ENCODE measurements around the gene MEGF11.
A peak's percentile ranks its signal among the peaks of the same experiment; 100 is the strongest.

Gene MEGF11

DNA sequence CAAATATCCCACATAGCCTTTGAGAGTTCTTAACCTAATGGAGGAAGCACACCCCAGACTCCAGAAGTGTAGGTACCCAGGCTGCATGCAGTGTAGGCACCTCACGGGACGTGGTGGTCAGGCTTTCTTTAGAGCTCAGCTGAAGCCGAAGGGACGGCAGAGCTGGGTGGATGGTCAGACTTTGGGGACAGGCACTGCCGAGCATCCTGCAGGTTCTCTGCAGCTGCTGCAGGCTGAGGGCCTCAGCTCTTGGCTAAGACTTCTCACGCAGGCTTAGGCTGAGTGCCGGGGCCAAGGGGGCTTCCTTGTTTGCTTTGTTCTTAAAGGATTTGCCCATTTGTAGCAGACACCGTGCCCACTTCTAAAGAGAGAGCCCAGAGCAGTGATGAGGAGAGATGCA lies 207.2 kb downstream of the MEGF11 start:
- DNase-seq = no peak

DNA sequence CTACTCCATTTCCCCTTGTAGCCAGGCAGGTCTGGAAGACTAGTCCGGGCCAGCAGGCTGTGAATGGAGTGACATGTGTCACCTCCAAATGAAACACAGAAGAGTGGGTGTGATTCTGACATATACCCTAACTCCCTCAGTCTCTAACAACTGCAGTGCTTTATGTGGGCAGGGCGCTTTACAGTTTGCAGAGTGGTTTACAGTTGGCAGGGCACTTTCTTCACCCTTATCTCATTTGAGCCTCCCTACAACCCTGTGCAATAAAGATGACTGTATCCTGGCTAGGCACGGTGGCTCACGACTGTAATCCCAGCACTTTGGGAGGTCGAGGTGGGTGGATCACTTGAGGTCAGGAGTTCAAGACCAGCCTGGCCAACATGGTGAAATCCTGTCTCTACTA lies 208.0 kb downstream of the MEGF11 start:
- no peak for DNase-seq

DNA sequence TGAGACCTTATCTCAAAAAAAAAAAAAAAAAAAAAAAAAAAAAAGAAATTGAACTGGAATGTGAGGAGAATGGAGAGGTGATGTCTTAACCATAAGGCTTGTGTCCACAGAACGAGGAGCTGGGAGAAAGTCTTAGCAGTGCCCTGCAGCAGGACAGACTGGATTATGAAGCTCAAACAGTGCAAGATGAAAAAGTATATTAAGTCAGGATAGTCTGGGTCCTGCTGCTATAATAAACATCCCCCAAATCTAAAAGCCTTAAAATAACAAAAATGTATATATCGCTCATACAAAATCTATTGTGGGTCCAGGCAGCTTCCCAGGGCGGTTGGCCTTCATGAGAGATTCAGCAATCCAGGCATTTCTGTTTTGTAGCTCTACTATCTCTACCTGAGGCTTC lies 208.7 kb downstream of the MEGF11 start:
- no peak for DNase-seq

DNA sequence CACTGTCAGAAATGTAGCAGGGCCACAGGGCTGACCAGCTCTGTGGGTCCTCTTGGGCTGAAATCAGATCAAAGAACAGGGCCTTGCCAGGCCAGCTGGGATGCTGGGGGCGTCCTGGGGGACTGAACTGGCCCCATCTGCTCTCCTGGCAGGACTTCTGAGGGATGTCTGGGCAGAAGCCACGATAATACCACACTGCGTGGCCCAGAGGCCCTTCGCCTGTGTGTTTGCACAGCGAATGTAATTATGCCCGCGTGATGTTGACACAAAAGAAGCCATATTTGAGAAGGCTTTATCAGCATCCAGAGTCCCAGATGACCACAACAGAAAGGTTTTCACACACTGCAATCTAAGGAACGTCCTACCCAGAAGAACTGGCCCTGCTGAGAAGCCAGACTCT lies 210.3 kb downstream of the MEGF11 start:
- DNase-seq = peak; percentile 5

DNA sequence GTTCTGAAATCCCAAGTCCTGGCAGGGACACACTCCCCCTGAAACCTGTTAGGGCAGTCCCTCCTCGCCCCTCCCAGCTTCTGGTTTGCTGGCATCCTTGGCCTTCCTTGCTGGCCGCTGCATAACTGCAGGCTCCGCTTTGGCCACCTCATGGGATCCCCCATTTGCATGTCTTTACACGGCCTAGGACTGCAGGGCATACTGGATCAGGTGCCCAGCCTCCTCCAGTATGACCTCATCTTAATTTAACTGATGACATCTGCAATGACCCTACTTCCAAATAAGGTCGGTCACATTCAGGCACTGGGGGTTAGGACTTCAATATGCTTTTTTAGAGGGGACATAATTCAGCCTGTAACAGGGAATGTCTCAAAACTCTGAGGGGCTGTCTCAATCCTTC lies 210.9 kb downstream of the MEGF11 start:
- DNase-seq = no peak

DNA sequence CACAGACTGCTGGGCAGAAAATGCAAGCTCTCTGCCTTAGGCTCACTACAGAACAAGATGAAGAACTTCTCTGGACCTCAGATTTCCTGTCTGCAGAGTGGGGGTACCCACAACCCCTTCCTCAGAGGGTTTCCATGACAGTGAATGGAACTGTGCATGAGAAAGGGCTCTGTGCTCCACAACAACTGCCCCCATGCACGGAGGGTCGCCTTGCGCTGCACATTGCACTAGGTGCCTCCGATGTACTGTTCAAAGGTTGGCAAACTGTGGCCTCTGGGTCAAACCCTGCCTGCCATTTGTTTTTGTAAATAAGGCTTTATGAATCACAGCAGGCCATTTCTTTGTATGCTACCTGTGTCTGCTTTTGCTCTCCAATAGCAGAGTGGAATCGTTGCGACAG lies 212.3 kb downstream of the MEGF11 start:
- DNase-seq = no peak

DNA sequence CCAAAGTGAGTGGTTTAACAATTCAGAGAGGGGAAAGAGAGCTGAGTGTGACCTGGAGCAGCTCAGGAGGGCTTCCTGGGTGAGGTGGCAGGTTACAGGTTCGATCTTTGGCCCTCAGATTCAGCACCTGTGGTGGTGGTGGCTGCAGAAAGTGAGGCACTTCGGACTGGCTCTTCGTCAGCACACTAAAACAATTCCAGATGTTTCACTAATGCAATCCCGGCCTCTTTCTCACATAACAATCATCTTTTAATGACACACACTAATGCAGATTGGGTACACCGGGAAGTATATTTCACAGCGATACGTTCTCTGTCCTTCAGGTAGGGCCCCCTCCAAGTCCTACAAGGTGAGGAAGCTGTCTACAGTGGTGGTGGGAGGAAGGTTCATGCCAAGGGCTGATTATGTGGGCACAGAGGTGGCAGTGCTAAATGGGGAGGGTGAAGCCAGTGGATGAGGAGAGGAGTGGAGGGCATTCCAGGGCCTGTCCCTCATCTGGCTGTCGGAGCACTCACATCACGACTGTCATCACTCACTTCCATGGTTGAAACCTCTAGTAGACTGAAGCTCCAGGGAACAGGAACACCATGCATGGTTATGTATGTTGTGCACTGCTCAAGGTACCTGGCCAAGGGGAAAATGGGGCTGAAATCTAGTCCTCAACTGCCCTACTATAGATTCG lies 213.2 kb downstream of the MEGF11 start:
- no peak for DNase-seq

DNA sequence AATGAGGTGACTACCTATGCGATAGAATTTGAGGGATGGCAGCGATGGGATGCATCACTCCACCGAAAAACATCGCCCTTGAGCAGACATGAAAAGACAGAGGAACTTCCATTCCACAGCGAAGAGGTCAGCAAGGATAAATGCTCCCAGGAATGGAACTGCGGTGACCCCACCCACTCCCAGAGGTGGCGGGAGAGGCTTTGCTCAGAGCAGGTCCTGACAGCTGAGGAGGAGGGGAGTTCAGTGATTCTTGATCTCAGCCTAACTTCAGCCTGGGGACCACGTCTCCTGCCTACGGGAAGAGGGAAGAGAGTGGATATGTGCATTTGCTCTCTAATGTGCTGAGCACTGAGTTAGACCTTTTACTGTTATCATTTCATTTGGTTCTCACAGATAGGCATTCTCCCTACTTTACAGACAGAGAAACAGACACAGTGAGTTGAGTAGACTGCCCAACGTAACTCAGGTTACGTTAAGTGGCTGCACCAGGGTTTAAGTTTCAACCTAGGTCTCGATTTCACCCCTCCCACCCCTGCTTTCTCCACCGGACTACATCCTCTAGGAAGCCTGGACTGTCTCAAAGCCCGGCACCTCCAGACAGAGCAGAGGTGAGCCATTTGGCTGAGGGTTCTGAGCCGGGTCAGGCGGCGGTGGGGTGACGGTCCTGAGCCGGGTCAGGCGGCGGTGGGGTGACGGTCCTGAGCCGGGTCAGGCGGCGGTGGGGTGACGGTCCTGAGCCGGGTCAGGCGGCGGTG lies 214.3 kb downstream of the MEGF11 start:
- no peak for DNase-seq

DNA sequence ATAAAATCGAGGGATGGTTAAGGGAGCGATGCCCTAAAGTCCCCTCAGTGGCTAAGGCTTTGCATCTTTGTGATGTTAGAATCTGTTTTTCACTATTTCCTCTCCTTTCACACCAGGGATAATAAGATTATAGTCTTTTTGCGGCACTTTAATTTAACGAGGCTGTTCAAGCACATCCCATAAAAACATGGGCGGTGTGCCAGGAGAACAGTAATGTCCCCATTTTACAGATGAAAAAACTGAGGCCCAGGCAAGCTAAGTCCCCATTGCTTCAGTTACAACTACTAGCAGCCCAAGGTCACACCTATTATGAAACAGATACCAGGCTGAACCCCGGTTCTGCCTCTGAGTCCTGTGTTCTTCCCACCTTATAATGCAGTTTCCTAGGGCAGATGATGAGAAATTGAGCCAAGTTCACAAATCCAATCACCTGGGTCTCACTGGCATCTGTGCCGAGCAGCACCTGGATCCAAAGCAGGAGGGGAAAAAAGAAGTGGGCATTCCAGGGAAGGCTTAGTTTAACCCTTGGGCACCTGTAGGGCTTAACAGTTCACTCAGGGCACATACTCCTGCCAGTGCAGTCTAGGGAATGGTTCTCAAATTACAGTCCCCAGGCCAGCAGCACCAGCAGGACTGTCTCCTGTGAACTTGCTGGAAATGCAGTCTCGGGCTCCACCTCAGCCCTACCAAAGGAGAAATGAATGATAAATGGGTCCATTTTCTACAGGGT lies 215.0 kb downstream of the MEGF11 start:
- DNase-seq = peak; percentile 19

DNA sequence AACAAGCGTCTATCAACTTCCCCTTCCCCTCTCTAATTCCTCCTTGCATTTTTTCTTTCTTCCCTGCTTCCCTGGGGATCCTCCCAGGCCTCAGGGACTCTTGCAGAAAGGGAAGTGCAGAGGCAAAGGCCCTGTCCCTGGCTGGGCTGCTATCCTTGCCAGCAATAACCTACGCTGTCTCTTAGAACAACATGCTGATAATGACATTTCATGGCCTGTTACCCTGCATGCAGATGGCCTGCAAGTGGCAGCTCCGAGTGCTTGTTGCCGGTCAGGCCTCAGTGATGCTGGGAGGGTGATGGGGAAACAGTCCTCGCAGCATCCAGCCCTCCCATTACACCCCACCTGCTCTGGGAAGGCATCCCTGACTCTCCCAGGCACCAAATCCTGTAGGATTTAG lies 216.7 kb downstream of the MEGF11 start:
- no peak for DNase-seq

DNA sequence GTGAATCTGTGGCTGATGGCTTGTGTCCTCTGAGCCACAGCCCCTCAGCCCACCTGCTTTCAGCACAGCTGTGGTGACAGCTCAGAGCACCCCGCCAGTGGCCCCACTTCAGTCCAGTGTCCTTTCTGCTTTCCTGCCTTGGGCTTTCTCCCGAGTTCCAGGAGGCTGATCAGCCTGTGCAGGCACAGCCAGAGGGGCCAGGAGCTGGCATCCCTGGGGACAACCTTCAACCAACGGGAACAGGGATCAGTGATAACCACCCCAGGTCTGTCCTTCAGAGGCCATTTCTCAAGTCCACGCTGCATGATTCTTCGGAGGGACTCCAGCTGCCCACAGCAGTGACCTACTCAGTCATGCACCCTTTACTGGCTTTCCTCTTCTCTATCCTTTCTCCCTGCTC lies 217.6 kb downstream of the MEGF11 start:
- DNase-seq = no peak

DNA sequence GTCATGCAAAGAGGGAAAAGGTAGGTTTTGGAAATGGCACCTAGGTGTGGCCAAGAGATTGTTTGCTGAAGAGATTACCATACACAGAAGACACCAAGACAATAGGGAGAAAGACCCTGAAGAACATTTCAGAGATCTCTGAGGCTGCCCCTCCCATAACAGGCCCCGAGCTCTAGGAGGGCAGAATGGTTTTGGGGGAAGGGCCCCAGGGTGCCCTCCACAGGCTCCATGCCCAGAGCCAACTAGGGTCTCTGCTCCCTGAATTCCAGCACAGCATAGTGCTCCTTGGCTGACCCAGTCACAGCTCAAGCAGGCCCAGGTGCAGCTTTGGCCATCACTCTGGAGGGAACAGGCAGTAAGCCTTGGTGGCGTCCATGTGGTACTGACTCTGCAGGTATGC lies 220.4 kb downstream of the MEGF11 start:
- no peak for DNase-seq

DNA sequence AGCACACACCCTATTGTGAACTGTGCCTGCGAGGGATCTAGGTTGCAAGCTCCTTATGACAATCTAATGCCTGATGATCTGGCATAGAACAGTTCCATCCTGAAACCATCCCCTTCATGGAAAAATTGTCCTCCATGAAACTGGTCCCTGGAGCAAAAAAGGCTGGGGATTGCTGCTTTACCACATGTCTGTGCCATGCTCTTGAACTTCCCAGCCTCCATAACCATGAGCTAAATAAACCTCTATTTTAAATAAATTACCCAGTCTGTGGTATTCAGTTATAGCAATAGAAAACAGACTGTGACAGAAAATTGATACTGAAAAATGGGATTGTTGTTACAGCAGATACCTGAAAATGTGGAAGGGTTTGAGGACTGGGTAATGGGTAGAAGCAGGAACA lies 221.5 kb downstream of the MEGF11 start:
- DNase-seq = no peak

DNA sequence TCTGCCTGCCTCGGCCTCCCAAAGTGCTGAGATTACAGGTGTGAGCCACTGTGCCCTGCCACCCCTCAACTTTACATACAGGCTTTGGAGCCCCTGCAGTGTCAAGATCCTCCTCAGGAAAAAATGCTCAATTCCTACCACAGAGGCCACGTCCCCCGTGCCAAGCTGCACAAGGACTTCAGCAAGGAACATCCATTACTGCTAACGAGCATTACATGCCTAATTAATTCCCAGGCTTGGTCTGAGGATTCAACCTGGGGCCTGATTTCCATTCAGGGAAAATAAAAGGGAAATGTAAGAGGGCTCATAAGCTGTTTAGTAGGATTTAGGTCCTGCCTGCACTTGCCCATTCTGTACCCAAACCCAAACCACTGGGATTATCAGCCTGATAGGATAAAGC lies 222.9 kb downstream of the MEGF11 start:
- DNase-seq = no peak

DNA sequence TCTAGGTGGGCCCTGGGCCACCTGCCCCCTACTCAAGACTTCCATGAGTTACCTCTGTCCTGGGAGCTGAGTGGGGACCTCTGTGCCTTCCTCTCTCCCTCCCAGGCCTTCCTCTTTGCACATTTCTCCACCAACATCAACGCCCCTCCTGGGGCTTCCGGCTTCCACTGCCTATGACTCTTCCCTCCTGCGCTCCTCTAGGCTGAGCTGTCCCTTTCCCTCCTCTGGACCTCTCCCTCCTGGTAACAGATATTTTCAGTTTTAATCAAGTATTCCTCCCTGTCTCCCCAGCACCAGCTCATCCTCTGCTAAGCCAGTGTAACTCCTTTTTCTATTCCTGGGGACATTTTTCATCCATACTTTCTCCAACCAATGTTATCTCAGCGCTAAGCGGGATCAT lies 223.9 kb downstream of the MEGF11 start:
- DNase-seq = no peak

DNA sequence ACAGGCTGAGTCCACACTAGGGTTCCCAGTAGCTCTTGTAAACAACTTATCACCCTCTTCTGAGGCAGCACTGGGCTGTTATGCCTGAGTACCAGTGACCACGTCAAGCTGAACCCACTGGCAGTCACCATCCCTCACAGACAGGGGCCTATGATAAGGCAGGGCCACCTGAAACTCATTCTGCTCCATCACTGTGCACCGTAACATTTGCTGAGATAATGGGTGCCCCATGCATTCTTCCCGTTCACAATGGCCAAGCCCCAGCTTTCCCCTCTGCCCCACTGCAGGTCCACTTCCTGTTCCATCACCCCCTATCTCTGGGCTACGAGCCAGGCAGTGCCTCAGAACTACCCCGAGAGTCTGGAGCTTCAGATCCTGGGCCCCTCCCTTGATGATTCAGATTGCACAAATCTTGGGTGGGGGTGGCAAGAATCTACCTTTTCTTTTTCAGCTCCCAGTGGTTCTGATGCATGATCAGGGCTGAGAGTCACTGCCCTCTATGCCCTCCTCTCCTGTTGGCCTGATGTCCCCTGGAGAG lies 226.2 kb downstream of the MEGF11 start:
- DNase-seq = no peak

DNA sequence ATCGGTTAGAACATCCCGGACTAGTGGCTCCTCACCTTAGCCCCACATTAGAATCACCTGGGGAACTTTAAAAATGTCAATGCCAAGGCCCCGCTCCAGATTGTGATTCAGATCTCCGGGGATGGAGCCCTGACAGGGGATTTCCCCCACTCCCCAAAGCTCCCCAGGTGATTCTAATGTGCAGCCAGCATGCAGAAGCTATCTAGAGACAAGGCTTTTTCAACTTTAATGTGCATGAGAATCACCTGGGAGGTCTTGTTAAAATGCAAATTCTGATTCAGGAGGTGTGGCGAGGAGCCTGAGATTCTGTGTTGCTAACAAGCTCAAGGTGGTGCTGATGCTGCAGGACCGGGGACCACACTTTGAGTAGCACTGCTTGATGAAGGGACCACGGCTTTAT lies 227.6 kb downstream of the MEGF11 start:
- no peak for DNase-seq

DNA sequence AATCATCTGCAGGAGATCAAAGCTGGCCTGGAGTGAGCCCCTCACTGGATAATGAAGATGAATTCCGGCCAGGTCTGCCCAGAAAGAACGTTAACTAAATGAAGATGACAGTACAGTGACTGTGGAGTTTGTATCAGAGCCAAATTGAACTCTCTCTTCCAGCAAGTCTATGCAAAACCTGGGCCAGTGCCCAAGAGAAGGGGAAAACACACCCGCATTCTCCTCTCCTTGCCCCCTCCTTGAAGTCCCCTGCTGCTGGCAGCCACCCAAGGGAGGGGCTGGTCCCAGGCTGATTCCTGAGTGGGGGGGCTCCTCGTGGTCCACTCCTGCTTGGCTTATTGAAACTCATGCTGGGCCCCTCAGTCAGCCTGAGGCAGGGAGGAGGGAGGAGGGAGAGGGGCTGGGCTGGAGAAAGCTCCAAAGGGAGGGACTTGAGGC lies 228.5 kb downstream of the MEGF11 start:
- no peak for DNase-seq

DNA sequence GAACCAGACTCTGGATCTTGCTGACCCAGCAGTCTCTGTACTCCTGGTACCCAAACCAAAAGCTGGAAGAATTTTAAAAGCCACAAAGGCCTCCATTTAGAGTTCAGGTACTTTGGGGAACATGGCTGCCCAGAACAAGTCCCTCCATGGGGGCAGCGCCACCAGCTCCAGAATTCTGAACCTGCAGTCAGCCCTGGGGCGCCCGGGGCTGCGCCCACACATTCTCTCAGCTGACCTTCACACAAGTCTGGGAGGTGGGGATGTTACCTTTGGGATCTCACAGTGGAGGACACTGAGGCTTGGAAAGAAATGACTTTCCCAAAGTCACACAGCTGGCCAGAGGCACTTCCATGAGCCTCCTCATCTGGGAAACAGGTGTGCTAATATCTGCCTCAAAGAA lies 229.4 kb downstream of the MEGF11 start:
- no peak for DNase-seq

DNA sequence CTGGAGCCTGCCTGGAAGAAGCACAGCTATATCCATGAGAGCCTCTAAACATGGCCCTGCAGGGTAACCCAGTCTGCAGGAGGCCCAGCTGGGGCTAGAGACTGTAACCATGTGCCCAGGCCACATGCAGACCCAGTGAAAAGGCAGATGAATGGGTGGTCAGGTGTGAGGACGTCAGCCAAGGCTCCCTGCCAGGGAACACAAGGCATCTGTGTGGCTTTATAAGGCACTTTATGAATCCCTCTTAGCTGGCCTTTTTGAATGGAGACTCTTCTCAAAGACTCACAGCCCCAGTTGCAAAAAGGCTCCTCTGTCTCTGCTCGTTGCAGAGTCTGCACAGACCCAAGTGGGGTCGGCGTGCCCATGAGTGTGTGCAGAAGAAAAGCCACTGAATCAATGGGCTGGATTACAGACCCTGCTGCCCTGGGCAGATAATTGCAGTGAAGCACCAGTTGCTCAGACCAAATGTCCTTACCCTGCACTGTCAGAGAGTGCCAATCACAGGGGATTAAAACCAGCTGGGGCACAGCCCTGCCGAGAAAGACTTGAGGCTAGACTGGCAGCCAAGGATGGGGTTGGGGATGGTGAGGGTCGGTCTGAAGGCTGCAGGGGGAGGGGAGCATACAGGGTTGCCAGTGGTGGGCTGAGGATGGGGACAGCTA lies 230.1 kb downstream of the MEGF11 start:
- no peak for DNase-seq

DNA sequence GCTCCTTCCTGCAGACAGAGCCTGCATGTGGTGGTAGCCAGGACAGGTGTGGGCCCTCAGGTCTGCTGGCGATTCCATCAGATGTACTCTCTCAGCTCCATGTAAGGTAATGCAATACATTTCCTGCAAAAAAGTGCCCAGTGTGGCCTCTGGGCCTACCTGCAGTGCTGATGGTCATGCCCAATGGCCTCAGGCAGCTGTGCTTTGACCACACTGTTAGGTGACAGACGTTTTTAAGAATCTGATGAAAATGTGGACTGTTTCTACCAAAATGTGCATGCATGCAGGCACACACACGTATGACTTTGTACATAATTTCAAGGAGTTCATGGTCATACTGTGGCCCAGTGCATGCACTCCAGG lies 231.4 kb downstream of the MEGF11 start:
- no peak for DNase-seq

DNA sequence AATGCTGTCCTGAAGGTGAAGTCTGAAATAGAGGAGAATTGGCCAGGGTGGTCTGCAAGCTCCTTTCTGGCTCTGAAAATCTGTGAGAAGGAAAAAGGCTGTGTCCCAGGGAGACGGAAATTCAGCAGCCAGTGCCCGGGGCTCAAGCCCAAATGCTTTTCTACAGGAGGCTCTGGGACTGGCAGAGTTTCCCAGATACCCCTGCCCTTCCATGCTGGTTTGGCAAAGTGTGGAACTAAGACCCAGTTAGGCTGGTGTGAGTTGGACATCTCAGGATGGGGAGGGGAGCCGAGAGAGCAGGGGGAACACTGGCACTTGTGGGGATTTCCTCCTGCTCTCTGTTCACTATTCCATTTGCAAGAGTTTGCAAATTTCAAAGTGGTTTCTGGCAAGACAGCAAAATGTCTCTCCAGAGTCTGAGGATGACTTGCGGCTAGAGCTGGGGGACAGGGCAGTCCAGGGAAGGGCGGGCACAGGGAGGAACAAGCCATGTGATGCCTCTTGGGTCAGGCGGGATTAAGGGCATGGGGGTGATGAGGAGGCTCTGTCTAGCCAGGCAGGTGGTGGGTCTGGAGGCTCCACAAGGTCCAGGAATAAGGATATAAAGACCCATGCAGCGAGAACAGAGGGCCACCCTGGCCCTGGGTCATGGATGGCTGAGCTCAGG lies 231.9 kb downstream of the MEGF11 start:
- DNase-seq = no peak

Measured in NCI-H510A treated with DMSO at 0.1 percent for 48 hours (cell line).